ENCODE data around the gene TPSD1.
"Not testable (repeated sequence)": the region's sequence is repeated elsewhere in the genome, so short reads cannot be mapped to it uniquely, and the experiment has no call there.

TPSD1 gene

GRCh38 chr16:1255276-1256122 lies at the start of gene TPSD1:
Gene TPSD1 (plus strand): TSS chr16:1256069. CDS start chr16:1256281, 212 bp downstream.
- not testable (repeated sequence) for DNase-seq

- DNase-seq: no peak
Observed at GRCh38 chr16:1206326-1206725, 49.5 kb upstream of the TPSD1 start.

- no peak for DNase-seq
Observed at GRCh38 chr16:1206786-1207185, 49.1 kb upstream of the TPSD1 start.

GRCh38 chr16:1208239-1208830 lies 47.5 kb upstream of the TPSD1 start:
- no peak for DNase-seq

GRCh38 chr16:1209081-1209480 lies 46.8 kb upstream of the TPSD1 start:
- no peak for DNase-seq

- DNase-seq: no peak
Observed at GRCh38 chr16:1210461-1210860, 45.4 kb upstream of the TPSD1 start.

GRCh38 chr16:1211451-1212268 lies 44.2 kb upstream of the TPSD1 start:
- DNase-seq: no peak

- no peak for DNase-seq
Observed at GRCh38 chr16:1212616-1213194, 43.2 kb upstream of the TPSD1 start.

GRCh38 chr16:1213231-1213630 lies 42.6 kb upstream of the TPSD1 start:
- DNase-seq: no peak

- no peak for DNase-seq
Observed at GRCh38 chr16:1213796-1214372, 42.0 kb upstream of the TPSD1 start.

GRCh38 chr16:1214719-1215118 lies 41.1 kb upstream of the TPSD1 start:
- no peak for DNase-seq

GRCh38 chr16:1215574-1216295 lies 40.1 kb upstream of the TPSD1 start:
- DNase-seq: no peak

- no peak for DNase-seq
Observed at GRCh38 chr16:1216296-1216619, 39.6 kb upstream of the TPSD1 start.

GRCh38 chr16:1216681-1217400 lies 39.0 kb upstream of the TPSD1 start:
- no peak for DNase-seq

- DNase-seq: no peak
Observed at GRCh38 chr16:1217526-1217925, 38.3 kb upstream of the TPSD1 start.

- no peak for DNase-seq
Observed at GRCh38 chr16:1218061-1218929, 37.6 kb upstream of the TPSD1 start.

GRCh38 chr16:1218930-1219611 lies 36.8 kb upstream of the TPSD1 start:
- DNase-seq: no peak

- DNase-seq: no peak
Observed at GRCh38 chr16:1220098-1220728, 35.7 kb upstream of the TPSD1 start.

GRCh38 chr16:1220841-1221627 lies 34.8 kb upstream of the TPSD1 start:
- no peak for DNase-seq
